Measurements from ENCODE around the gene IRAK2.

GRCh38 chr3:10180289-10180688 lies 15.6 kb downstream of the IRAK2 start:
- no peak for TF ChIP-seq CTCF (conservative IDR thresholded peaks at IDR 0.05; ENCODE audit: low read length)
- TF ChIP-seq EZH2phosphoT487 (IDR thresholded peaks at IDR 0.05; ENCODE audit: borderline replicate concordance) = no peak
